SK-N-SH (cell line): Measurements from ENCODE around the gene NOP56. TPM values are rescaled to one million over a fixed set of nuclear protein-coding genes. Genes with fewer than 3 reads are reported as not detected.
A peak's percentile ranks its signal among the peaks of the same experiment; 100 is the strongest.

Experiments
- CTCF ChIA-PET: fragments of 300-600, 350-600 bp; formaldehyde crosslinking; extraction: SDS; loops from one replicate; lab custom pipeline; 2021; lab: Yijun Ruan, JAX
- POLR2A ChIA-PET: fragments of 350-600 bp; sonication (Branson Sonifier 250); formaldehyde crosslinking; extraction: SDS; loops from one replicate; lab custom pipeline; 2020; ENCODE audit warnings: antibody characterized with exemption, inconsistent platforms; lab: Yijun Ruan, JAX
- DNase-seq: peaks from one replicate; pipeline ENCODE4 v3.0.0; 2012
- H2AFZ ChIP-seq: fragments of 200-600 bp; sonication (generic); 2 replicates; pipeline ENCODE4 v1.8.1; 2016; ENCODE audit warnings: antibody characterized with exemption, mild to moderate bottlenecking, low read depth
- H3F3A ChIP-seq: fragments of 200-600 bp; sonication (generic); replicated peaks from 2 replicates; pipeline ENCODE3; 2016; ENCODE audit warnings: antibody characterized with exemption, mild to moderate bottlenecking; ENCODE audit not compliant: insufficient read depth
- H3K27ac ChIP-seq, 2 experiments: fragments of 200-500 bp in 1 of 2; fragments of 200-600 bp in 1 of 2; sonication (Bioruptor generic) in 1 of 2; sonication (generic), shearing (Covaris generic) in 1 of 2; 2 replicates each; pipeline versions ENCODE4 v1.5.1 to v1.6.1; 2014 to 2016; ENCODE audit warnings: low read depth in 2 of 2, inconsistent platforms in 1 of 2, low read length in 1 of 2, mild to moderate bottlenecking in 1 of 2, mixed read lengths in 1 of 2
- H3K27me3 ChIP-seq: fragments of 200-600 bp; sonication (generic), shearing (Covaris generic); 2 replicates; pipeline ENCODE4 v1.6.1; 2016; ENCODE audit warnings: mixed run types; ENCODE audit not compliant: insufficient read depth
- H3K36me3 ChIP-seq, 2 experiments: fragments of 200-500 bp in 1 of 2; fragments of 200-600 bp in 1 of 2; sonication (Bioruptor generic) in 1 of 2; sonication (generic) in 1 of 2; replicated peaks in 1 of 2; 2 replicates each; pipeline versions ENCODE3 to v1.5.1; 2014 to 2016; ENCODE audit warnings: low read length in 1 of 2, mild to moderate bottlenecking in 1 of 2; ENCODE audit not compliant: insufficient read depth in 2 of 2, control insufficient read depth in 1 of 2
- H3K4me1 ChIP-seq, 2 experiments: fragments of 200-500 bp in 1 of 2; fragments of 200-600 bp in 1 of 2; sonication (Bioruptor generic) in 1 of 2; sonication (generic), shearing (Covaris generic) in 1 of 2; 2 replicates each; pipeline versions ENCODE4 v1.5.1 to v1.6.1; 2014 to 2016; ENCODE audit warnings: low read depth in 1 of 2, low read length in 1 of 2, mixed run types in 1 of 2; ENCODE audit not compliant: insufficient read depth in 2 of 2, control insufficient read depth in 1 of 2
- H3K4me2 ChIP-seq: fragments of 200-600 bp; sonication (generic), shearing (Covaris generic); 2 replicates; pipeline ENCODE4 v1.6.1; 2017; ENCODE audit warnings: mixed run types
- H3K4me3 ChIP-seq, 2 experiments: fragments of 200-500 bp in 1 of 2; fragments of 200-600 bp in 1 of 2; sonication (Bioruptor generic) in 1 of 2; sonication (generic), shearing (Covaris generic) in 1 of 2; 2 replicates each; pipeline versions ENCODE4 v1.5.1 to v1.8.1; 2014 to 2016; ENCODE audit warnings: low read depth in 2 of 2, inconsistent platforms in 1 of 2, low read length in 1 of 2, mild to moderate bottlenecking in 1 of 2, mixed read lengths in 1 of 2, moderate library complexity in 1 of 2
- H3K79me2 ChIP-seq: fragments of 200-600 bp; sonication (generic); 2 replicates; pipeline ENCODE4 v1.8.1; 2017; ENCODE audit warnings: mild to moderate bottlenecking; ENCODE audit not compliant: insufficient read depth
- H3K9ac ChIP-seq: fragments of 200-600 bp; sonication (generic); 2 replicates; pipeline ENCODE4 v1.6.1; 2017; ENCODE audit warnings: mixed run types
- H3K9me2 ChIP-seq: fragments of 200-600 bp; sonication (generic); 2 replicates; pipeline ENCODE4 v1.6.1; 2017; ENCODE audit warnings: mixed run types
- H3K9me3 ChIP-seq: fragments of 200-600 bp; sonication (generic); 2 replicates; pipeline ENCODE4 v1.6.1; 2017; ENCODE audit warnings: mixed run types, mild to moderate bottlenecking, moderate library complexity
- H4K20me1 ChIP-seq: fragments of 200-600 bp; sonication (generic); 2 replicates; pipeline ENCODE4 v1.6.1; 2017; ENCODE audit warnings: mild to moderate bottlenecking, mixed run types; ENCODE audit not compliant: insufficient read depth
- FOXJ3 ChIP-seq: sonication (generic); formaldehyde crosslinking; IDR thresholded peaks from 2 replicates; pipeline ENCODE4 v1.5.1; 2020; ENCODE audit warnings: mild to moderate bottlenecking, missing genetic modification reagents
- IRF3 ChIP-seq: fragments of 150-350 bp; IDR thresholded peaks from 2 replicates; pipeline ENCODE4 v1.6.1; 2016; ENCODE audit warnings: mild to moderate bottlenecking, low read depth, low read length
- MAX ChIP-seq: IDR thresholded peaks from 2 replicates; pipeline ENCODE4 v1.4.0; 2012; ENCODE audit warnings: low read depth
- POLR2AphosphoS5 ChIP-seq: IDR thresholded peaks from 2 replicates; pipeline ENCODE4 v1.6.1; 2012; ENCODE audit warnings: low read depth, low read length
- SMC3 ChIP-seq: IDR thresholded peaks from 2 replicates; pipeline ENCODE4 v1.6.1; 2012; ENCODE audit warnings: low read depth, low read length, improper control_type of control experiment
- YY1 ChIP-seq: IDR thresholded peaks from 2 replicates; pipeline ENCODE4 v1.4.0; 2012; ENCODE audit warnings: low read depth, mild to moderate bottlenecking
- ZBTB33 ChIP-seq: IDR thresholded peaks from 2 replicates; pipeline ENCODE4 v1.4.0; 2012; ENCODE audit warnings: low read depth, borderline replicate concordance
- WGBS: methylation state at CpG from one replicate; pipeline ENCODE4 v1.1.6; 2017; ENCODE audit warnings: low lambda C conversion rate; 5-methylcytosine and 5-hydroxymethylcytosine counted together
- polyA plus RNA-seq, 3 experiments: library from polyadenylated mRNA; depleted of rRNA; stranded (reverse); fragments of >200 nt; gene quantifications; 2 replicates each; pipeline ENCODE4 v1.2.3, GENCODE V29; 2012
- TF ChIP-seq, protein P1 (sequence below): IDR thresholded peaks from 2 replicates; pipeline ENCODE4 v1.4.0; 2012; ENCODE audit warnings: low read depth, borderline replicate concordance

Gene NOP56
- polyA plus RNA-seq, 1 of the 3 experiments (the other 2 are of a cell fraction): 158 TPM

DNA sequence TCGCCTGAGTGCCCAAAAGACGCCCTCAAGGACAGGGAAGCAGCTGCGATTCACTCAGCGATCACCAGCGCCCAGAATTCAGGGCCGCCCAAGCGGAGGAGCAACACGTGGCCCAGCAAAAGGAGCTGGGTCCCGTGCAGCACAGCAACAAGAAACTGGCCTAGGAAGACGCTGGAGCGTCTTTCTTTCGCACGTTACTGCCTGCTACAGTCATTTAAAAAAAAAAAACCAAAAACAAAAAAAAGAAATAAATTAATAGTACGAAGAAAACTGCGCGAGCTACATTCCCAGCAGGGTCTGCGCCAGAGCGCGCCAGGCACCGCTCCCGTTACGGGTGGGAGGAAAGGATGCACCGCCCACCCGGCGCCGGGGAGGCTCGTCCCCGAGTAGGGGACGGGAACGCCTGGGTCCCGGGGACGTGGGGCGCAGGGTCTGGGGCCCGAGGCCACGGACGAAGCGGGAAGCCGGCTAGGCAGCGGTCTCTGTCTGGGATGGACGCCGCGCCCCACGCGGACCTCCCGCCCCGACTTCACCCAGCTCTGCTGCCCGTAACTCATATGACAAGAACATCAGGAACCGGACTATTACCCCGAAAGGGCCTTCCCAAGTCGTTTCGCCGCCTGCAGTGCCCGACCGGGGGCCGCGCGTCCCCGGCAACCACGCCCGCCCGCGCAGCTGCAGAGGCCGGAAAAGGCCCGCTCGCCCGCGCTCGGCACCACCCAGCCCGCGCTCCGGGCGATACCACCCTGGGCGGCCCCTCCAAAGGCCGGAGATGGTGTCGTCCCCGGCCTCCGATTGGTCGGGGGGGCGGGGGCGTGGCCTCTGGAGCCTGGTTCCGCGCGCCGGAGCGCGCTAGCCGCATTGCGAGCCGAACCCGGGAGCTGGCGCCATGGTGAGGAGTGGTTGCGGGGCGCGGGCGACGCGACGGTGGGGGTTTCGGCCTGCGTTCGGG is at the start of gene NOP56 (continued):
- TF ChIP-seq IRF3 (no peak), SMC3 (no peak), POLR2AphosphoS5 (peak; percentile 92), YY1 (peak; percentile 38; the same call in 1 of the 2 replicates), FOXJ3 (CRISPR knock-in tag) (no peak)

GRCh38 chr20:2602746-2603145 is 49.7 kb upstream of the NOP56 start:
- TF ChIP-seq MAX (no peak), ZBTB33 (no peak)
- TF ChIP-seq, protein P1, sequence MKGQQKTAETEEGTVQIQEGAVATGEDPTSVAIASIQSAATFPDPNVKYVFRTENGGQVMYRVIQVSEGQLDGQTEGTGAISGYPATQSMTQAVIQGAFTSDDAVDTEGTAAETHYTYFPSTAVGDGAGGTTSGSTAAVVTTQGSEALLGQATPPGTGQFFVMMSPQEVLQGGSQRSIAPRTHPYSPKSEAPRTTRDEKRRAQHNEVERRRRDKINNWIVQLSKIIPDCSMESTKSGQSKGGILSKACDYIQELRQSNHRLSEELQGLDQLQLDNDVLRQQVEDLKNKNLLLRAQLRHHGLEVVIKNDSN: peak; percentile 18; the same call in 1 of the 2 replicates
- Histone ChIP-seq H3K9me2 (no peaks in the 10 kb centered on the region), H3F3A (no peaks in the 10 kb centered on the region), H3K79me2 (no peaks in the 10 kb centered on the region), H4K20me1 (no peaks in the 10 kb centered on the region), H3K27me3 (no peaks in the 10 kb centered on the region), H3K9me3 (0 out of 2 replicates have a peak, but pooled peaks cover 5% of the 10 kb centered on the region), H3K36me3 (no peaks in the 10 kb centered on the region), H3K27ac (no peak overlapping the region), H2AFZ (no peak overlapping the region), H3K4me2 (no peak overlapping the region), H3K4me3 (no peak overlapping the region), H3K4me1 (peaks cover 0 to 14% of the 10 kb centered on the region in 2 experiments; a peak in 2 of 4 replicates), H3K9ac (no peak overlapping the region)
- ChIA-PET CTCF (interaction anchor here (0.7 to 1.7 kb wide), 7 partner anchors 67 to 398 kb away, joined by 3 to 6 read pairs (median 3); partner anchors contain the start of gene SNRPB), POLR2A (no interaction called here)
- WGBS: 64% methylated on average over 4 of the region's 4 CpGs
- no peak for DNase-seq
